Kidney epithelial cell (primary cell): ENCODE measurements around the gene GPR89A. TPM values are rescaled to one million over a fixed set of nuclear protein-coding genes. Genes with fewer than 3 reads are reported as not detected.
"Not testable (repeated sequence)": the region's sequence is repeated elsewhere in the genome, so short reads cannot be mapped to it uniquely, and the experiment has no call there.

Source experiments
- DNase-seq: peaks from one replicate; pipeline ENCODE4 v3.0.0-alpha.2; 2010; ENCODE audit warnings: low read depth
- H3K27me3 ChIP-seq: 2 replicates; pipeline ENCODE4 v1.6.0; 2011; ENCODE audit warnings: low read length; ENCODE audit not compliant: control insufficient read depth, insufficient read depth
- H3K36me3 ChIP-seq: 2 replicates; pipeline ENCODE4 v1.5.1; 2011; ENCODE audit warnings: low read length; ENCODE audit not compliant: control insufficient read depth, insufficient read depth
- H3K4me3 ChIP-seq: 2 replicates; pipeline ENCODE4 v1.5.1; 2011; ENCODE audit warnings: low read depth, mild to moderate bottlenecking, control low read depth, low read length
- total RNA-seq: library from RNA; depleted of rRNA; stranded (reverse); fragments of >200 nt; gene quantifications from 2 replicates; pipeline ENCODE4 v1.2.3, GENCODE V29; 2015
- TF ChIP-seq, protein P1 (sequence below): IDR thresholded peaks from 2 replicates; pipeline ENCODE4 v1.5.1; 2011; ENCODE audit warnings: mild to moderate bottlenecking, moderate library complexity, low read length, control low read depth, inconsistent platforms; ENCODE audit not compliant: insufficient read depth, poor library complexity, severe bottlenecking

Gene GPR89A
- total RNA-seq, 1 donor from 2014 or later = 22.3 TPM

DNA sequence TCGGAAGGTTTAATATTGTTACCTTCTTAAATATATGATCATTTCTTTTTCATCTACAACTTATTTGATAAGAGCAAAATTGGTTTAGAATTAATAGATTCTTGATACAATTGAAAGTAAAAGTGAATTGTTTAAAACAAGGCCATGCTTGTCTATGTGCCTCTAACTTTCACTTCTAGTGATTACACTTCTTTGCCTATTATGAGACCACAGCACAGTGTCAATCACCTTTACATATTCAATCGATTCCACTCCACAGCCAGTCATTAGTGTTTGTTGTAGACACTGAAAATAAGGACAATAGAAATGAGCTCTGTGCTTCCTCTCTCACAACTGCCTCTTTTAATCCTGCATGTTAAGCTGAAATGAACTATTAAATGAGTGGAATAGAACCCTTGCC is 34.1 kb downstream of the GPR89A start:
- not testable (repeated sequence) for H3K4me3 ChIP-seq, H3K27me3 ChIP-seq, DNase-seq, H3K36me3 ChIP-seq

DNA sequence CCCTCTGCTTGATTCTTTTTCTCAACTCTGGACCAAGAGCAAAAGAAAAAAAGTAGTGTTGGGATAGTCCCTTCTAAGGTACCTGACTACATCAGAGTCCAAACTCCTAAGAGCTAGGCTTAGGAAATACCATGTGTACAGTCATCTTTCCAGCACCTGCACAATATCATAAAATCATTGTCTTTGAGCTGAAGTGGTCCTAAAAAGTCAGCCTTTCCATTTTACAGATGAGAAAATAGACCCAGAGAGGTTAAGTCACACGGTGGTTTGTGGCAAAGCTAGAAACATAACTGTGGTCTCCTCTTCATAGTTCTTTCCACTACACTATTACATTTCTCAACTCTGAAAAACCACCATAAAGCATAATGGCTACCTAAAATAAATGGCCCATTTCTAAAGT is 36.2 kb downstream of the GPR89A start:
- not testable (repeated sequence) for H3K36me3 ChIP-seq, H3K27me3 ChIP-seq, H3K4me3 ChIP-seq, DNase-seq

- H3K27me3 ChIP-seq, DNase-seq, H3K4me3 ChIP-seq, H3K36me3 ChIP-seq: not testable (repeated sequence)
Observed at GRCh38 chr1:145656245-145656943, 48.6 kb downstream of the GPR89A start.

DNA sequence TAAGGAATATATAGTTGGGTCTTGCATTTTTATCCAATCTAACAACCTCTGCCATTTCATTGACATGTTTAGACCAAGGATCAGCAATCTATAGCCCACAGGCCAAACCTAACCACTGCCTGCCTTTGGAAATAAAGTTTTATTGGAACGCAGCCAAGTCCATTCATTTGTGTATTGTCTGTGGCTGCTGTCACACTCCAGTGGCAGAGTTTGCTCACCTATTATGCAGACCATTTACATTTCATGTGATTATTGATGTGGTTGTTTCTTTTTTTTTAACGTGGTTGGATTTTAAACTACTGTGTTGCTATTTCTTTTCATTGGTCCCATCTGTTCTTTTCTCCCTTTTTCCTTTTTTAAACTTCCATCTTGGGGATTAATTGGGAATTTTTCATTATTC is 54.7 kb downstream of the GPR89A start:
- not testable (repeated sequence) for H3K4me3 ChIP-seq, H3K36me3 ChIP-seq, H3K27me3 ChIP-seq, DNase-seq

DNA sequence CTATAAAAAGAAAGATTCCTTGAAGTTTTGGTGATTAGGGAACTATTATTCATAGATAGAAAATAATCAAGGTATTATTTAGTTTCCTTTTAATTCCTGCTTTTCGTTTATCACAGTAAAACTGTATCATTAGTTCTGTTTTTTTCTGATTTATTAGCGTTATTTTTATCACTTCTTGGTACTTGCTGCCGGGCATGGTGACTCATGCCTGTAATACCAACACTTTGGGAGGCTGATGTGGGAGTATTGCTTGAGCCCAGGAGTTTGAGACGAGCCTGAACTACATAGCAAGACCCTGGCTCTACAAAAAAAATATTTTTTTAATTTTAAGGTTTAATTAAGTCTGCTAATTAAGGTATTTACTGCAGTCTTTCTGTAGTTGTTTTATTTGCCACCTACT is 57.2 kb downstream of the GPR89A start:
- DNase-seq, H3K36me3 ChIP-seq, H3K4me3 ChIP-seq, H3K27me3 ChIP-seq: not testable (repeated sequence)

DNA sequence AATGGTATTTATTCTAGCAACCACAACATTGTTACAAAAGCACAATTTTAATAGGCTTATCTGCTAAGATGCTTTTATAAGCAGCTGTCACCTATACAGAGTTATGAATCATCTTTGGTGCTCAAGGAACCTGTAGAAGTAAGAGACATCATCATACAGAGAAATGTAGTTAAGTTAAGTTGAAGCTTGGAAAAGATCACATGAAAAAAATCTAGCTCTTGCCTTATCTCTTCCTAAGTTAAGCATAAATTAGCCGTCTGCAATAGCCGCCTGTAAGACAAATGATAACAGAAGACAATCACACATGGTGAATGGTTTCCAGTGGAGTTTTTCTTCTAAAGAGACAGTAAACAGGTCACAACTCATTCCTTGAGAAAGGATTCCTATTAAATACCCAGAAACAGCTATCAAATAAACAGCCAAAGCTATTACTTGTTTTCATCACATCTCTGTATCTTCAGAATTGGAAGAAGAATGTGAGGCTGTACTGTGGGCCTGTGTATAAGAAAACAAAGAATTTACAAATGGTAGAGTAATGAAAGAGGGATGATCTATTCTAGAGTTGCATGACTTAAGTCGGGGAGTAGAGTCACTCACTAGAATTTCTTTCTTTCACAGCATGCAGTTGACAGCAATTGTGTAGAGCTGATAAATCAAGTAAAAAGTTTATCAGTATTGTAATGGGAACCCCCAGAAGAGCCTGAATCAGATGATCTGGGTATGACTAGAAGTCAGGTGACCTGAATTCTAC is 63.4 kb downstream of the GPR89A start:
- H3K27me3 ChIP-seq, H3K36me3 ChIP-seq, H3K4me3 ChIP-seq, DNase-seq: not testable (repeated sequence)

DNA sequence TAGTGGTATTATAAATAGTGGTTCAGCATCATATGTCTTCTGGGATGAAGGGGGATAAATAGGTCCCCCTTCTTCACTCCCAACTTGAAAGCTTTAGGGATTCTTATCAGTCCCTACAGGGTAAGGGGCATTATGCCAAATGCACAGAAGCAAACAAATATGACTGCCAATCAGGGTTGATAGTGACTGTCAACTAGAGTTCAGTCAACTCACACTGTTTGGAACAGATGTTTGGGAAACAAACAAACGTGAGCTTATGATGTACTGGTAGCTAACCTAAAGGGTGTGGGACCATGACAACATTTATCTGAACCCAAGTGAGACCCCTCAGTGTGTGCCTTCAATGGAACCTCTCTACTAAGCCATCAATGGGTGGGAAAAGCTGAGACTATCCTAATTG is 65.4 kb downstream of the GPR89A start:
- not testable (repeated sequence) for DNase-seq, H3K27me3 ChIP-seq, H3K4me3 ChIP-seq, H3K36me3 ChIP-seq

GRCh38 chr1:145684858-145685257 is 77.1 kb downstream of the GPR89A start:
- H3K27me3 ChIP-seq, H3K4me3 ChIP-seq, H3K36me3 ChIP-seq, DNase-seq: not testable (repeated sequence)

- H3K36me3 ChIP-seq = not testable (repeated sequence)
Observed at GRCh38 chr1:145686078-145686477, 78.3 kb downstream of the GPR89A start.

DNA sequence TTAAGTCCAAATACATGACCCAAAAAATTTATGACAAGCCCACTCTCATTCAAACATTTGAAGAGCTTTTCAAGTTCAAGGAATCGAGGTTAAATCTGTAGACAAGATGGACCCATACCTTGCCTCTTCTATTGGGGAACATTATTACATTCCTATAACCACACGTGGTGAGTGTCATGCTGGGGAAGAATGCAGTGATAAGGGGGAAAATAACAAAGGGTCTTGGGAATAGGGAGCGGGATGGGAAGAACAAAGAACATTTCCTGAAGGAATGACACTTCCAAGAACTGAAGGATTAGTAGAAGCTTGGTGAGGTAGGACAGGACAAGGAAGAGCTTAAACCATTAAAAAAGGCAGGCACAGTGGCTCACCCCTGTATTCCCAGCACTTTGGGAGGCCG is 80.5 kb downstream of the GPR89A start:
- Histone ChIP-seq H3K36me3 (no peaks in the 10 kb centered on the region), H3K4me3 (no peak overlapping the region), H3K27me3 (no peaks in the 10 kb centered on the region)
- TF ChIP-seq, protein P1, sequence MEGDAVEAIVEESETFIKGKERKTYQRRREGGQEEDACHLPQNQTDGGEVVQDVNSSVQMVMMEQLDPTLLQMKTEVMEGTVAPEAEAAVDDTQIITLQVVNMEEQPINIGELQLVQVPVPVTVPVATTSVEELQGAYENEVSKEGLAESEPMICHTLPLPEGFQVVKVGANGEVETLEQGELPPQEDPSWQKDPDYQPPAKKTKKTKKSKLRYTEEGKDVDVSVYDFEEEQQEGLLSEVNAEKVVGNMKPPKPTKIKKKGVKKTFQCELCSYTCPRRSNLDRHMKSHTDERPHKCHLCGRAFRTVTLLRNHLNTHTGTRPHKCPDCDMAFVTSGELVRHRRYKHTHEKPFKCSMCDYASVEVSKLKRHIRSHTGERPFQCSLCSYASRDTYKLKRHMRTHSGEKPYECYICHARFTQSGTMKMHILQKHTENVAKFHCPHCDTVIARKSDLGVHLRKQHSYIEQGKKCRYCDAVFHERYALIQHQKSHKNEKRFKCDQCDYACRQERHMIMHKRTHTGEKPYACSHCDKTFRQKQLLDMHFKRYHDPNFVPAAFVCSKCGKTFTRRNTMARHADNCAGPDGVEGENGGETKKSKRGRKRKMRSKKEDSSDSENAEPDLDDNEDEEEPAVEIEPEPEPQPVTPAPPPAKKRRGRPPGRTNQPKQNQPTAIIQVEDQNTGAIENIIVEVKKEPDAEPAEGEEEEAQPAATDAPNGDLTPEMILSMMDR = no peak
- DNase-seq = no peak

More at GRCh38 chr1:145686078-145686477, 78.3 kb downstream of the GPR89A start:
- H3K27me3 ChIP-seq, DNase-seq, H3K4me3 ChIP-seq: not testable (repeated sequence)
